ENCODE data around the gene FERMT3. TPM values are rescaled to one million over a fixed set of nuclear protein-coding genes. Genes with fewer than 3 reads are reported as not detected.
A peak's percentile ranks its signal among the peaks of the same experiment; 100 is the strongest.

Gene FERMT3
- total and polyA plus RNA-seq, 2 of the 13 experiments (the other 11 are each of a cell fraction or from before 2014, with no cell fraction given) = 0.29 TPM; not detected in 1

GRCh38 chr11:64165842-64166635 lies 40.5 kb upstream of the FERMT3 start, which contains the start of gene MACROD1 (continued):
- TF ChIP-seq ARID5B (CRISPR knock-in tag; IDR thresholded peaks at IDR 0.05) (peak; percentile 48; the same call in 1 of the 2 replicates), GFI1 (CRISPR knock-in tag; IDR thresholded peaks at IDR 0.05; ENCODE audit: borderline replicate concordance) (peak; percentile 70; the same call in 1 of the 2 replicates), KAT2B (IDR thresholded peaks at IDR 0.05; ENCODE audit: borderline replicate concordance, low read depth, low read length) (no peak), TBL1XR1 (IDR thresholded peaks at IDR 0.05; ENCODE audit: borderline replicate concordance, low read length, partially characterized antibody) (no peak), THAP9 (CRISPR knock-in tag; IDR thresholded peaks at IDR 0.05; ENCODE audit: borderline replicate concordance) (no peak), SP140L (CRISPR knock-in tag; IDR thresholded peaks at IDR 0.05; ENCODE audit: borderline replicate concordance) (peak; percentile 81; the same call in 1 of the 2 replicates), GATAD2A (CRISPR knock-in tag; IDR thresholded peaks at IDR 0.05) (peak; percentile 65), ZFP62 (CRISPR knock-in tag; IDR thresholded peaks at IDR 0.05) (no peak), ZNF747 (CRISPR knock-in tag; IDR thresholded peaks at IDR 0.05; ENCODE audit: borderline replicate concordance) (peak; percentile 50; the same call in 1 of the 2 replicates), ZNF484 (CRISPR knock-in tag; IDR thresholded peaks at IDR 0.05; ENCODE audit: borderline replicate concordance, low read depth) (0 out of 2 replicates have a peak, but pooled peaks have one; percentile 36), DPF2 (CRISPR knock-in tag; IDR thresholded peaks at IDR 0.05; ENCODE audit: borderline replicate concordance, low read depth) (no peak), TOE1 (CRISPR knock-in tag; IDR thresholded peaks at IDR 0.05) (peak; percentile 85; the same call in 1 of the 2 replicates), IRF2 (CRISPR knock-in tag; IDR thresholded peaks at IDR 0.05) (peak; percentile 14; the same call in 1 of the 2 replicates), RAD21 (CRISPR knock-in tag; IDR thresholded peaks at IDR 0.05) (peak; percentile 54; the same call in 1 of the 2 replicates), POLR2A (IDR thresholded peaks at IDR 0.05; ENCODE audit: insufficient read depth in 1 of 2, low read depth in 2 of 2, low read length in 2 of 2) (peak; percentile 63 to 76; a peak in 3 of 4 replicates), IRX3 (CRISPR knock-in tag; IDR thresholded peaks at IDR 0.05; ENCODE audit: borderline replicate concordance, low read depth) (no peak), MXI1 (IDR thresholded peaks at IDR 0.05; ENCODE audit: borderline replicate concordance, low read depth, low read length) (peak; percentile 84; the same call in 2 of the 3 replicates), FOSL1 (CRISPR knock-in tag; IDR thresholded peaks at IDR 0.05; ENCODE audit: borderline replicate concordance) (0 out of 2 replicates have a peak, but pooled peaks have one; percentile 17), SNRNP70 (IDR thresholded peaks at IDR 0.05; ENCODE audit: low read depth, low read length) (no peak), GPN1 (CRISPR knock-in tag; IDR thresholded peaks at IDR 0.05; ENCODE audit: borderline replicate concordance) (no peak), EP300 (IDR thresholded peaks at IDR 0.05; ENCODE audit: low read depth in 2 of 2, low read length in 2 of 2) (no peak), EP300 (CRISPR knock-in tag; IDR thresholded peaks at IDR 0.05; ENCODE audit: borderline replicate concordance) (0 out of 2 replicates have a peak, but pooled peaks have one; percentile 7)
